Colonic mucosa (tissue), 4 donors: ENCODE results near the gene FSHR. TPM values are rescaled to one million over a fixed set of nuclear protein-coding genes. Genes with fewer than 3 reads are reported as not detected.

ENCODE experiments used
- DNase-seq: peaks from one replicate; pipeline ENCODE4 v3.0.0-alpha.2; 2020
- H3K27ac ChIP-seq: fragments of 200-600 bp; one replicate; pipeline ENCODE4 v1.8.0; 2021
- H3K27me3 ChIP-seq: fragments of 200-600 bp; one replicate; pipeline ENCODE4 v1.8.0; 2021
- H3K36me3 ChIP-seq: fragments of 200-600 bp; one replicate; pipeline ENCODE4 v1.8.0; 2021
- H3K4me1 ChIP-seq: fragments of 200-600 bp; one replicate; pipeline ENCODE4 v1.8.0; 2021; ENCODE audit warnings: mild to moderate bottlenecking
- H3K4me3 ChIP-seq: fragments of 200-600 bp; one replicate; pipeline ENCODE4 v1.8.0; 2021
- H3K9ac ChIP-seq, 2 donors: one replicate each; pipeline ENCODE4 v1.7.0; 2013; ENCODE audit warnings: control low read depth in 2 of 2, low read depth in 2 of 2, low read length in 2 of 2
- H3K9me3 ChIP-seq: fragments of 200-600 bp; one replicate; pipeline ENCODE4 v1.8.0; 2021
- CTCF ChIP-seq: fragments of 200-600 bp; IDR thresholded peaks from one replicate; pipeline ENCODE4 v1.8.0; 2022; ENCODE audit warnings: antibody characterized with exemption, mild to moderate bottlenecking
- intact Hi-C: fragments of 100-400 bp; cut with DNase I; formaldehyde crosslinking; loops from one replicate; pipeline ENCODE4 v1.14.1; 2022
- total RNA-seq, 2 donors: library from RNA; stranded (reverse); fragmentation: NEBNext Ultra II Directional in 1 of 2; extraction: Animal tissue kit (Norgen Biotek cat#: 25700) in 1 of 2; gene quantifications; one replicate each; pipeline ENCODE4 v1.2.1, GENCODE V29; 2021
- donor health status: healthy.
- donor health status: DM: no; HTN: no; CAD: no.
- donor health status: DM: no; HTN: no; CAD: no.

FSHR gene
- total RNA-seq, 2 donors from 2014 or later, result not detected

GRCh38 chr2:48954935-48955334 is 199.4 kb downstream of the FSHR start:
- H3K4me3 ChIP-seq, result no peak overlapping the region
- H3K4me1 ChIP-seq, result no peaks in the 10 kb centered on the region
- no peak for TF ChIP-seq CTCF
- intact Hi-C loops, result no loop called here
- no peaks in the 10 kb centered on the region for H3K27me3 ChIP-seq
- no peaks in the 10 kb centered on the region for H3K36me3 ChIP-seq
- no peaks in the 10 kb centered on the region for H3K9me3 ChIP-seq
- H3K27ac ChIP-seq, result no peak overlapping the region
- no peak overlapping the region for H3K9ac ChIP-seq
- no peak for DNase-seq

GRCh38 chr2:48954311-48954710 is 200.0 kb downstream of the FSHR start:
- DNase-seq, result no peak
- H3K36me3 ChIP-seq, result no peaks in the 10 kb centered on the region
- no peak overlapping the region for H3K27ac ChIP-seq
- no peak overlapping the region for H3K9ac ChIP-seq
- no peak overlapping the region for H3K4me3 ChIP-seq
- no peak for TF ChIP-seq CTCF
- no peaks in the 10 kb centered on the region for H3K4me1 ChIP-seq
- H3K9me3 ChIP-seq, result no peaks in the 10 kb centered on the region
- H3K27me3 ChIP-seq, result no peaks in the 10 kb centered on the region
- intact Hi-C loops, result no loop called here

- TF ChIP-seq CTCF, result no peak
- H3K4me3 ChIP-seq, result no peak overlapping the region
- no peak overlapping the region for H3K9ac ChIP-seq
- H3K27ac ChIP-seq, result no peak overlapping the region
- H3K27me3 ChIP-seq, result no peaks in the 10 kb centered on the region
- no peak for DNase-seq
- intact Hi-C loops, result no loop called here
- no peaks in the 10 kb centered on the region for H3K9me3 ChIP-seq
- no peaks in the 10 kb centered on the region for H3K36me3 ChIP-seq
- H3K4me1 ChIP-seq, result no peaks in the 10 kb centered on the region
These were observed 201.7 kb downstream of the FSHR start for GRCh38 chr2:48952614-48953013.

- no peak overlapping the region for H3K27ac ChIP-seq
- no peaks in the 10 kb centered on the region for H3K9me3 ChIP-seq
- H3K9ac ChIP-seq, result no peak overlapping the region
- DNase-seq, result no peak
- no peaks in the 10 kb centered on the region for H3K36me3 ChIP-seq
- H3K4me3 ChIP-seq, result no peak overlapping the region
- no peaks in the 10 kb centered on the region for H3K4me1 ChIP-seq
- TF ChIP-seq CTCF, result no peak
- intact Hi-C loops, result no loop called here
- H3K27me3 ChIP-seq, result no peaks in the 10 kb centered on the region
These were observed 202.2 kb downstream of the FSHR start for GRCh38 chr2:48952143-48952542.

- no peaks in the 10 kb centered on the region for H3K27me3 ChIP-seq
- no peak for DNase-seq
- H3K4me1 ChIP-seq, result no peaks in the 10 kb centered on the region
- no peak overlapping the region for H3K4me3 ChIP-seq
- no peak overlapping the region for H3K27ac ChIP-seq
- no peak overlapping the region for H3K9ac ChIP-seq
- no peak for TF ChIP-seq CTCF
- H3K36me3 ChIP-seq, result no peaks in the 10 kb centered on the region
- intact Hi-C loops, result loop anchor here (5.0 to 10.0 kb wide), 3 partner anchors 544 to 1544 kb away; no protein-coding TSS in a partner anchor
- H3K9me3 ChIP-seq, result no peaks in the 10 kb centered on the region
These were observed 205.8 kb downstream of the FSHR start for GRCh38 chr2:48948400-48949125.
